GM12878 (cell line): ENCODE measurements around the gene OR2H1. TPM values are rescaled to one million over a fixed set of nuclear protein-coding genes. Genes with fewer than 3 reads are reported as not detected.

ENCODE experiments used
- ATAC-seq: fragments of 200-7000 bp; cut with Tn5 transposase; 3 replicates; pipeline ENCODE4 v1.9.1; 2020; ENCODE audit warnings: mild to moderate bottlenecking, moderate library complexity
- BruUV-seq: library from RNA; stranded (reverse); fragments of 400-500 nt; replicated peaks from 2 replicates; lab custom pipeline; 2021; lab: Mats Ljungman, UMichigan
- CTCF ChIA-PET: fragments of 300-600 bp; sonication (Branson Sonifier 250); formaldehyde crosslinking; extraction: SDS; loops from one replicate; lab custom pipeline; 2021; ENCODE audit warnings: inconsistent platforms; lab: Yijun Ruan, JAX
- POLR2A ChIA-PET: fragments of 350-600 bp; formaldehyde crosslinking; extraction: SDS; loops from one replicate; lab custom pipeline; 2021; ENCODE audit warnings: inconsistent platforms; lab: Charles Lee
- RAD21 ChIA-PET: fragments of 300-600 bp; sonication (Branson Sonifier 250); formaldehyde crosslinking; loops from one replicate; lab custom pipeline; 2023; ENCODE audit warnings: antibody characterized with exemption; ENCODE audit not compliant: unreplicated experiment; lab: Charles Lee
- SMC1A ChIA-PET: fragments of 300-600 bp; sonication (Branson Sonifier 250); formaldehyde crosslinking; loops from one replicate; lab custom pipeline; 2023; ENCODE audit not compliant: unreplicated experiment, uncharacterized antibody; lab: Charles Lee
- DNase-seq: peaks from one replicate; pipeline ENCODE4 v3.0.0-alpha.2; 2011; ENCODE audit warnings: low read depth, low spot score
- FAIRE-seq: peaks from 3 replicates; lab custom pipeline; 2011; peaks lifted over from hg19 to GRCh38; lab: Jason Lieb, UNC
- H2AFZ ChIP-seq: 2 replicates; pipeline ENCODE4 v1.6.0; 2011; ENCODE audit warnings: low read depth, low read length, control low read depth; ENCODE audit not compliant: control insufficient read depth
- H3K27ac ChIP-seq: 2 replicates; pipeline ENCODE4 v1.5.1; 2011; ENCODE audit warnings: control low read depth; ENCODE audit not compliant: control insufficient read depth, insufficient read depth
- H3K27me3 ChIP-seq, 2 experiments: replicated peaks in 1 of 2; 2 replicates each; pipeline versions ENCODE4 v1.6.0 to v1.6.1; 2011; ENCODE audit warnings: low read length in 1 of 2; ENCODE audit not compliant: control insufficient read depth in 2 of 2, insufficient read depth in 2 of 2
- H3K36me3 ChIP-seq, 2 experiments: 2 replicates each; pipeline ENCODE4 v1.5.1; 2011; ENCODE audit warnings: low read length in 1 of 2; ENCODE audit not compliant: control insufficient read depth in 2 of 2, insufficient read depth in 2 of 2
- H3K4me1 ChIP-seq: 2 replicates; pipeline ENCODE4 v1.6.1; 2011; ENCODE audit warnings: mild to moderate bottlenecking, low read length, moderate library complexity, mixed read lengths; ENCODE audit not compliant: control insufficient read depth, insufficient read depth
- H3K4me2 ChIP-seq: 2 replicates; pipeline ENCODE4 v1.6.0; 2011; ENCODE audit warnings: control low read depth; ENCODE audit not compliant: control insufficient read depth, insufficient read depth
- H3K4me3 ChIP-seq: fragments of 200-600 bp; sonication (generic); 2 replicates; pipeline ENCODE4 v1.5.1; 2016
- H3K79me2 ChIP-seq: 2 replicates; pipeline ENCODE4 v1.6.0; 2011; ENCODE audit warnings: low read length; ENCODE audit not compliant: control insufficient read depth, insufficient read depth
- H3K9ac ChIP-seq: 2 replicates; pipeline ENCODE4 v1.8.0; 2011; ENCODE audit warnings: low read length, control low read depth, mixed read lengths; ENCODE audit not compliant: control insufficient read depth, insufficient read depth
- H3K9me3 ChIP-seq: replicated peaks from 3 replicates; pipeline ENCODE4 v1.5.1; 2011; ENCODE audit warnings: mild to moderate bottlenecking, low read length; ENCODE audit not compliant: control insufficient read depth, insufficient read depth
- H4K20me1 ChIP-seq: 2 replicates; pipeline ENCODE4 v1.6.0; 2011; ENCODE audit not compliant: control insufficient read depth, insufficient read depth
- CBX3 ChIP-seq: fragments of 200-600 bp; sonication (generic); IDR thresholded peaks from 2 replicates; pipeline ENCODE4 v1.6.1; 2016; ENCODE audit warnings: low read depth, borderline replicate concordance
- CEBPB ChIP-seq, 2 experiments: fragments of 150-350 bp in 1 of 2; IDR thresholded peaks; 2 replicates each; pipeline ENCODE4 v1.6.1; 2012 to 2014; ENCODE audit warnings: low read depth in 2 of 2, low read length in 2 of 2, borderline replicate concordance in 1 of 2, inconsistent platforms in 1 of 2
- CHD4 ChIP-seq: fragments of 200-600 bp; sonication (generic); IDR thresholded peaks from 2 replicates; pipeline ENCODE4 v1.6.1; 2016; ENCODE audit warnings: mild to moderate bottlenecking
- GABPA ChIP-seq: IDR thresholded peaks from 2 replicates; pipeline ENCODE4 v1.6.1; 2014; ENCODE audit warnings: antibody characterized with exemption, low read depth, mild to moderate bottlenecking, inconsistent platforms
- LARP7 ChIP-seq: fragments of 450-650 bp; IDR thresholded peaks from 2 replicates; pipeline ENCODE4 v1.6.1; 2017; ENCODE audit warnings: mild to moderate bottlenecking
- MTA2 ChIP-seq: fragments of 450-650 bp; IDR thresholded peaks from 2 replicates; pipeline ENCODE4 v1.6.1; 2016; ENCODE audit warnings: low read depth, mild to moderate bottlenecking, moderate library complexity
- MYB ChIP-seq: fragments of 150-350 bp; IDR thresholded peaks from 2 replicates; pipeline ENCODE4 v1.6.1; 2014; ENCODE audit warnings: mild to moderate bottlenecking, low read depth, low read length, borderline replicate concordance
- NRF1 ChIP-seq: conservative IDR thresholded peaks from 2 replicates; pipeline ENCODE4 v1.6.1; 2011; ENCODE audit warnings: mild to moderate bottlenecking, low read depth, low read length, improper control_type of control experiment
- SIN3A ChIP-seq: IDR thresholded peaks from 2 replicates; pipeline ENCODE4 v1.6.1; 2012; ENCODE audit warnings: low read depth, low read length, improper control_type of control experiment
- SMC3 ChIP-seq: IDR thresholded peaks from 2 replicates; pipeline ENCODE4 v1.6.1; 2011; ENCODE audit warnings: low read length, improper control_type of control experiment, borderline replicate concordance
- SREBF1 ChIP-seq: IDR thresholded peaks from 2 replicates; pipeline ENCODE4 v1.6.1; 2012; ENCODE audit warnings: mild to moderate bottlenecking, low read length
- YY1 ChIP-seq: IDR thresholded peaks from 2 replicates; pipeline ENCODE4 v1.6.1; 2011; ENCODE audit warnings: low read depth, mild to moderate bottlenecking, low read length
- ZBED1 ChIP-seq: IDR thresholded peaks from 2 replicates; pipeline ENCODE4 v1.6.1; 2016; ENCODE audit warnings: borderline replicate concordance
- ZNF384 ChIP-seq: IDR thresholded peaks from 2 replicates; pipeline ENCODE4 v1.6.1; 2012; ENCODE audit warnings: low read depth, mild to moderate bottlenecking, low read length, improper control_type of control experiment, borderline replicate concordance
- ZZZ3 ChIP-seq: IDR thresholded peaks from 2 replicates; pipeline ENCODE4 v1.6.1; 2011; ENCODE audit warnings: low read depth; ENCODE audit not compliant: control insufficient read depth, insufficient read length
- WGBS: methylation state at CpG from one replicate; pipeline ENCODE4 v1.1.6; 2016; ENCODE audit warnings: low lambda C conversion rate; ENCODE audit not compliant: insufficient replicate concordance, insufficient coverage; ENCODE audit errors: missing lambda C conversion rate; 5-methylcytosine and 5-hydroxymethylcytosine counted together
- in situ Hi-C: fragments of 300-500 bp; cut with MboI; formaldehyde crosslinking; loops from 9 replicates; pipeline ENCODE4 v1.14.3; 2018; ENCODE audit warnings: mixed read lengths
- intact Hi-C: fragments of 100-400 bp; cut with micrococcal nuclease; formaldehyde crosslinking; loops from one replicate; pipeline ENCODE4 v1.14.2; 2022; ENCODE audit not compliant: unreplicated experiment
- polyA plus RNA-seq, 11 experiments: library from polyadenylated mRNA; depleted of rRNA in 4 of 11; unstranded in 6 of 11; stranded (reverse) in 5 of 11; fragments of >200 nt; fragmentation: Nextera tagmentation in 4 of 11; fragmentation: Illumina TruSeq in 1 of 11; extraction: Ambion mirVana in 4 of 11; extraction: Trizol in 1 of 11; gene quantifications; 1 replicate in 1 of 11; 2 replicates in 10 of 11; pipeline versions ENCODE4 v1.2.1 to v1.2.3, GENCODE V29; 2011 to 2016; ENCODE audit warnings: inconsistent platforms in 2 of 11, missing spikeins in 2 of 11, low read depth in 1 of 11
- total RNA-seq, 4 experiments: library from RNA; depleted of rRNA in 3 of 4; stranded (reverse); fragments of >200 nt in 3 of 4; fragmentation: Illumina TruSeq in 1 of 4; extraction: Trizol in 1 of 4; gene quantifications; 2 replicates each; pipeline versions ENCODE4 v1.2.1 to v1.2.3, GENCODE V29; 2013 to 2021
- TF ChIP-seq, protein P1 (sequence below): fragments of 450-650 bp; IDR thresholded peaks from 2 replicates; pipeline ENCODE4 v1.6.1; 2016; ENCODE audit warnings: mild to moderate bottlenecking, moderate library complexity, borderline replicate concordance
- TF ChIP-seq, protein P2 (sequence below): fragments of 450-650 bp; conservative IDR thresholded peaks from 2 replicates; pipeline ENCODE4 v1.6.1; 2017; ENCODE audit warnings: mild to moderate bottlenecking, moderate library complexity
- TF ChIP-seq, protein P3 (sequence below): fragments of 450-650 bp; IDR thresholded peaks from 2 replicates; pipeline ENCODE4 v1.6.1; 2017; ENCODE audit warnings: mild to moderate bottlenecking

Gene OR2H1
- total and polyA plus RNA-seq, 10 of the 15 experiments (the other 5 are each of a cell fraction or from before 2014, with no cell fraction given) = not detected

DNA sequence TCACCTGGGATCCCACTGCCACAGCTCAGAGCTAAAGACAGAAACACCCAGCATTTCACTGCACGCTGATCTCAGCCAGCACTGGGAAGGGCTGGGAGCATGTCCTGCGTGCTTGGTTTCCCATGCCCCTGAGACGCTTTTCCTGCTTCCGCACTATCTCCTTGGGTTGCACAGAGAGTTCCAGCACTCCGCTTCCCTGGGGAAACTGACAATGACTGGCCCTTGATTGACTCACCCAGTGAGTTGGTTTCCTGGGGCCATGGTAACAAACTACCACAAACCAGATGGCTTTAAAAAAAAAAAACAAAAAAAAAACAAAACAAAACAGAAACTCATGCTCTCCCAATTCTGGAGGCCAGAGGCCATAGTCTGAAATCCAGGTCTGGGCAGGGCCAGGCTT lies 45.6 kb downstream of the OR2H1 start:
- FAIRE-seq = no peak
- Histone ChIP-seq H3K4me3 (no peak overlapping the region), H3K27me3 (0 out of 4 replicates have a peak, but pooled peaks cover 1 to 2% of the 10 kb centered on the region in 2 experiments), H3K27ac (no peak overlapping the region), H4K20me1 (no peaks in the 10 kb centered on the region), H3K36me3 (no peaks in the 10 kb centered on the region), H3K9ac (no peak overlapping the region), H3K9me3 (no peaks in the 10 kb centered on the region), H2AFZ (no peak overlapping the region), H3K79me2 (no peaks in the 10 kb centered on the region), H3K4me1 (no peaks in the 10 kb centered on the region), H3K4me2 (no peak overlapping the region)
- RAD21 ChIA-PET = no interaction called here
- POLR2A ChIA-PET = no interaction called here
- DNase-seq = no peak
- CTCF ChIA-PET = no interaction called here
- in situ Hi-C loops = no loop called here
- no peak for ATAC-seq
- SMC1A ChIA-PET = no interaction called here
- 50% methylated on average over 5 of the region's 5 CpGs for whole genome bisulfite sequencing
- no TSS peak for BruUV-seq
- intact Hi-C loops = no loop called here
- TF ChIP-seq ZBED1 = no peak
- TF ChIP-seq, protein P1, sequence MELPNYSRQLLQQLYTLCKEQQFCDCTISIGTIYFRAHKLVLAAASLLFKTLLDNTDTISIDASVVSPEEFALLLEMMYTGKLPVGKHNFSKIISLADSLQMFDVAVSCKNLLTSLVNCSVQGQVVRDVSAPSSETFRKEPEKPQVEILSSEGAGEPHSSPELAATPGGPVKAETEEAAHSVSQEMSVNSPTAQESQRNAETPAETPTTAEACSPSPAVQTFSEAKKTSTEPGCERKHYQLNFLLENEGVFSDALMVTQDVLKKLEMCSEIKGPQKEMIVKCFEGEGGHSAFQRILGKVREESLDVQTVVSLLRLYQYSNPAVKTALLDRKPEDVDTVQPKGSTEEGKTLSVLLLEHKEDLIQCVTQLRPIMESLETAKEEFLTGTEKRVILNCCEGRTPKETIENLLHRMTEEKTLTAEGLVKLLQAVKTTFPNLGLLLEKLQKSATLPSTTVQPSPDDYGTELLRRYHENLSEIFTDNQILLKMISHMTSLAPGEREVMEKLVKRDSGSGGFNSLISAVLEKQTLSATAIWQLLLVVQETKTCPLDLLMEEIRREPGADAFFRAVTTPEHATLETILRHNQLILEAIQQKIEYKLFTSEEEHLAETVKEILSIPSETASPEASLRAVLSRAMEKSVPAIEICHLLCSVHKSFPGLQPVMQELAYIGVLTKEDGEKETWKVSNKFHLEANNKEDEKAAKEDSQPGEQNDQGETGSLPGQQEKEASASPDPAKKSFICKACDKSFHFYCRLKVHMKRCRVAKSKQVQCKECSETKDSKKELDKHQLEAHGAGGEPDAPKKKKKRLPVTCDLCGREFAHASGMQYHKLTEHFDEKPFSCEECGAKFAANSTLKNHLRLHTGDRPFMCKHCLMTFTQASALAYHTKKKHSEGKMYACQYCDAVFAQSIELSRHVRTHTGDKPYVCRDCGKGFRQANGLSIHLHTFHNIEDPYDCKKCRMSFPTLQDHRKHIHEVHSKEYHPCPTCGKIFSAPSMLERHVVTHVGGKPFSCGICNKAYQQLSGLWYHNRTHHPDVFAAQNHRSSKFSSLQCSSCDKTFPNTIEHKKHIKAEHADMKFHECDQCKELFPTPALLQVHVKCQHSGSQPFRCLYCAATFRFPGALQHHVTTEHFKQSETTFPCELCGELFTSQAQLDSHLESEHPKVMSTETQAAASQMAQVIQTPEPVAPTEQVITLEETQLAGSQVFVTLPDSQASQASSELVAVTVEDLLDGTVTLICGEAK = no peak
- TF ChIP-seq CBX3 = no peak
- TF ChIP-seq CHD4 = no peak
- no peak for TF ChIP-seq MTA2
- no peak for TF ChIP-seq ZNF384
- no peak for TF ChIP-seq CEBPB (IDR thresholded peaks at IDR 0.05; ENCODE audit: borderline replicate concordance in 1 of 2, low read depth in 2 of 2, low read length in 2 of 2)
- no peak for TF ChIP-seq SIN3A
- no peak for TF ChIP-seq ZZZ3
- no peak for TF ChIP-seq NRF1
- TF ChIP-seq, protein P2, sequence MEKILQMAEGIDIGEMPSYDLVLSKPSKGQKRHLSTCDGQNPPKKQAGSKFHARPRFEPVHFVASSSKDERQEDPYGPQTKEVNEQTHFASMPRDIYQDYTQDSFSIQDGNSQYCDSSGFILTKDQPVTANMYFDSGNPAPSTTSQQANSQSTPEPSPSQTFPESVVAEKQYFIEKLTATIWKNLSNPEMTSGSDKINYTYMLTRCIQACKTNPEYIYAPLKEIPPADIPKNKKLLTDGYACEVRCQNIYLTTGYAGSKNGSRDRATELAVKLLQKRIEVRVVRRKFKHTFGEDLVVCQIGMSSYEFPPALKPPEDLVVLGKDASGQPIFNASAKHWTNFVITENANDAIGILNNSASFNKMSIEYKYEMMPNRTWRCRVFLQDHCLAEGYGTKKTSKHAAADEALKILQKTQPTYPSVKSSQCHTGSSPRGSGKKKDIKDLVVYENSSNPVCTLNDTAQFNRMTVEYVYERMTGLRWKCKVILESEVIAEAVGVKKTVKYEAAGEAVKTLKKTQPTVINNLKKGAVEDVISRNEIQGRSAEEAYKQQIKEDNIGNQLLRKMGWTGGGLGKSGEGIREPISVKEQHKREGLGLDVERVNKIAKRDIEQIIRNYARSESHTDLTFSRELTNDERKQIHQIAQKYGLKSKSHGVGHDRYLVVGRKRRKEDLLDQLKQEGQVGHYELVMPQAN = no peak
- TF ChIP-seq YY1 = no peak
- no peak for TF ChIP-seq SMC3
- no peak for TF ChIP-seq LARP7
- TF ChIP-seq MYB = no peak
- TF ChIP-seq, protein P3, sequence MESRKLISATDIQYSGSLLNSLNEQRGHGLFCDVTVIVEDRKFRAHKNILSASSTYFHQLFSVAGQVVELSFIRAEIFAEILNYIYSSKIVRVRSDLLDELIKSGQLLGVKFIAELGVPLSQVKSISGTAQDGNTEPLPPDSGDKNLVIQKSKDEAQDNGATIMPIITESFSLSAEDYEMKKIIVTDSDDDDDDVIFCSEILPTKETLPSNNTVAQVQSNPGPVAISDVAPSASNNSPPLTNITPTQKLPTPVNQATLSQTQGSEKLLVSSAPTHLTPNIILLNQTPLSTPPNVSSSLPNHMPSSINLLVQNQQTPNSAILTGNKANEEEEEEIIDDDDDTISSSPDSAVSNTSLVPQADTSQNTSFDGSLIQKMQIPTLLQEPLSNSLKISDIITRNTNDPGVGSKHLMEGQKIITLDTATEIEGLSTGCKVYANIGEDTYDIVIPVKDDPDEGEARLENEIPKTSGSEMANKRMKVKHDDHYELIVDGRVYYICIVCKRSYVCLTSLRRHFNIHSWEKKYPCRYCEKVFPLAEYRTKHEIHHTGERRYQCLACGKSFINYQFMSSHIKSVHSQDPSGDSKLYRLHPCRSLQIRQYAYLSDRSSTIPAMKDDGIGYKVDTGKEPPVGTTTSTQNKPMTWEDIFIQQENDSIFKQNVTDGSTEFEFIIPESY = no peak
- TF ChIP-seq GABPA = no peak
- TF ChIP-seq SREBF1 = no peak
